ENCODE measurements around the gene RTL3. TPM values are rescaled to one million over a fixed set of nuclear protein-coding genes. Genes with fewer than 3 reads are reported as not detected.

The RTL3 gene
- polyA plus RNA-seq, 1 donor (not counting 4 experiments of a cell fraction or from before 2014, with no cell fraction given) = not detected

DNA sequence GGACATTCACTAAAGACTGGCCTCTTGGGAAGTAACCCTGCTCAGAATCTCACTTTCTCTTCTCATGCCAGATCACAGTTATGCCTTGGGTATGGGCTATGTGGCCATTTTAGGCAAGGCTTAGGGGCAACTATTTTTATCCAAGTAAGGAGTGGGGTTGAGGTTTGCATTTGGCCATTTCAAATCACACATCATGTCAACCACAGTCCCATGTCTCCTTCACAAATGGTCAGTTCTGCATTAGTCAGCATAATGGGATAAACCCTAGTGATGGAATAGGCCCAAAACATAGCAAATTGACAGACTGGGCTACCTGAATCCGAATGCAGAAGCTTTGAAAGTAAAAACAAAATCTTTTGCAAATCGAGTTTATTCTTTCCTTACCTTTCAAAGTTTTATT, 827 bp upstream of the RTL3 start:
- dilution Hi-C loops (cut with MboI; ENCODE audit: extremely low pct_ligation_motif_present, low sequenced_read_pairs) = no loop called here
- H3K79me2 ChIP-seq (ENCODE audit: control insufficient read depth, insufficient read depth, low read length) = no peaks in the 10 kb centered on the region
- H3K36me3 ChIP-seq (ENCODE audit: control insufficient read depth in 2 of 2, extremely low read depth in 1 of 2, insufficient read depth in 2 of 2, low read length in 2 of 2) = no peaks in the 10 kb centered on the region
- no peak overlapping the region for H2AFZ ChIP-seq (ENCODE audit: control insufficient read depth, low read length)
- no peak overlapping the region for H3K9ac ChIP-seq (ENCODE audit: control insufficient read depth, extremely low read depth, insufficient read depth, low read length)
- H3K4me3 ChIP-seq (ENCODE audit: control insufficient read depth in 2 of 3, extremely low read depth in 1 of 3, insufficient read depth in 2 of 3, low read depth in 1 of 3, low read length in 3 of 3) = no peak overlapping the region
- no peaks in the 10 kb centered on the region for H3K4me1 ChIP-seq (ENCODE audit: control insufficient read depth, extremely low read depth, insufficient read depth, low read length)
- no peaks in the 10 kb centered on the region for H3K9me3 ChIP-seq (ENCODE audit: control insufficient read depth, low read depth, low read length)
- H4K20me1 ChIP-seq (ENCODE audit: control insufficient read depth, extremely low read depth, insufficient read depth, low read length) = no peaks in the 10 kb centered on the region
- FAIRE-seq = no peak
- TF ChIP-seq, protein P1, sequence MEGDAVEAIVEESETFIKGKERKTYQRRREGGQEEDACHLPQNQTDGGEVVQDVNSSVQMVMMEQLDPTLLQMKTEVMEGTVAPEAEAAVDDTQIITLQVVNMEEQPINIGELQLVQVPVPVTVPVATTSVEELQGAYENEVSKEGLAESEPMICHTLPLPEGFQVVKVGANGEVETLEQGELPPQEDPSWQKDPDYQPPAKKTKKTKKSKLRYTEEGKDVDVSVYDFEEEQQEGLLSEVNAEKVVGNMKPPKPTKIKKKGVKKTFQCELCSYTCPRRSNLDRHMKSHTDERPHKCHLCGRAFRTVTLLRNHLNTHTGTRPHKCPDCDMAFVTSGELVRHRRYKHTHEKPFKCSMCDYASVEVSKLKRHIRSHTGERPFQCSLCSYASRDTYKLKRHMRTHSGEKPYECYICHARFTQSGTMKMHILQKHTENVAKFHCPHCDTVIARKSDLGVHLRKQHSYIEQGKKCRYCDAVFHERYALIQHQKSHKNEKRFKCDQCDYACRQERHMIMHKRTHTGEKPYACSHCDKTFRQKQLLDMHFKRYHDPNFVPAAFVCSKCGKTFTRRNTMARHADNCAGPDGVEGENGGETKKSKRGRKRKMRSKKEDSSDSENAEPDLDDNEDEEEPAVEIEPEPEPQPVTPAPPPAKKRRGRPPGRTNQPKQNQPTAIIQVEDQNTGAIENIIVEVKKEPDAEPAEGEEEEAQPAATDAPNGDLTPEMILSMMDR (optimal IDR thresholded peaks at IDR 0.05 in 1 of 3, IDR thresholded peaks at IDR 0.05 in 1 of 3, conservative IDR thresholded peaks at IDR 0.05 in 1 of 3; ENCODE audit: extremely low read depth in 1 of 3, insufficient read depth in 2 of 3, low read length in 3 of 3) = no peak
- no peak for TF ChIP-seq EZH2 (IDR thresholded peaks at IDR 0.05; ENCODE audit: low read length)
- no peak overlapping the region for H3K27ac ChIP-seq (ENCODE audit: control insufficient read depth, insufficient read depth, low read length)
- no peak overlapping the region for H3K4me2 ChIP-seq (ENCODE audit: control insufficient read depth, extremely low read depth, insufficient read depth, low read depth, low read length)
- no peaks in the 10 kb centered on the region for H3K9me1 ChIP-seq (ENCODE audit: control insufficient read depth, extremely low read depth, insufficient read depth, low read length)
- DNase-seq (ENCODE audit: low read depth, low spot score) = no peak
- no peaks in the 10 kb centered on the region for H3K27me3 ChIP-seq (ENCODE audit: control insufficient read depth, extremely low read depth, insufficient read depth, low read length)

DNA sequence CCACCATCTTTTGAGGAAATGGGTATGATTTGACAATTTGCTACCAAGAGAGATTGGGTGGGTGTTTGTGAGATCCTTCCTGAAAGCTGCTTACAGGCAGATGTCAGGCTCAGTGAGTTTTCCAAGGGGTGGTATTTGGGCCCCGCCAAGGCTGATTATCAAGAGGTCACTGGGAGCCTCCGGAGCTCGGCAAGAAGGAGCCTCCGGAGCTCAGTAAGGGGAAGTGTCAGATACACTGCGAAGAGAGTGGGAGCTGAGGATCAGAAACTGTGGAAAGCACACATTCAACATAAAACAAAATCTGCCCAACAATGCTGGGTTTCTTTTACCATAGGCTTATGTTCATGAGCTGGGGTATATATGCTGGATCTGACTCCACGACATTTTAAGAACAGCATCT, 714 bp downstream of the RTL3 start:
- no peaks in the 10 kb centered on the region for H3K9me1 ChIP-seq (ENCODE audit: control insufficient read depth, extremely low read depth, insufficient read depth, low read length)
- DNase-seq (ENCODE audit: low read depth, low spot score) = no peak
- no peaks in the 10 kb centered on the region for H3K36me3 ChIP-seq (ENCODE audit: control insufficient read depth in 2 of 2, extremely low read depth in 1 of 2, insufficient read depth in 2 of 2, low read length in 2 of 2)
- H3K4me1 ChIP-seq (ENCODE audit: control insufficient read depth, extremely low read depth, insufficient read depth, low read length) = peaks cover 5% of the 10 kb centered on the region
- no peak overlapping the region for H3K27ac ChIP-seq (ENCODE audit: control insufficient read depth, insufficient read depth, low read length)
- no peaks in the 10 kb centered on the region for H3K9me3 ChIP-seq (ENCODE audit: control insufficient read depth, low read depth, low read length)
- H3K9ac ChIP-seq (ENCODE audit: control insufficient read depth, extremely low read depth, insufficient read depth, low read length) = no peak overlapping the region
- H2AFZ ChIP-seq (ENCODE audit: control insufficient read depth, low read length) = no peak overlapping the region
- TF ChIP-seq EZH2 (IDR thresholded peaks at IDR 0.05; ENCODE audit: low read length) = no peak
- TF ChIP-seq, protein P1 (optimal IDR thresholded peaks at IDR 0.05 in 1 of 3, IDR thresholded peaks at IDR 0.05 in 1 of 3, conservative IDR thresholded peaks at IDR 0.05 in 1 of 3; ENCODE audit: extremely low read depth in 1 of 3, insufficient read depth in 2 of 3, low read length in 3 of 3) = no peak
- H3K27me3 ChIP-seq (ENCODE audit: control insufficient read depth, extremely low read depth, insufficient read depth, low read length) = no peaks in the 10 kb centered on the region
- H4K20me1 ChIP-seq (ENCODE audit: control insufficient read depth, extremely low read depth, insufficient read depth, low read length) = no peaks in the 10 kb centered on the region
- dilution Hi-C loops (cut with MboI; ENCODE audit: extremely low pct_ligation_motif_present, low sequenced_read_pairs) = no loop called here
- no peak overlapping the region for H3K4me3 ChIP-seq (ENCODE audit: control insufficient read depth in 2 of 3, extremely low read depth in 1 of 3, insufficient read depth in 2 of 3, low read depth in 1 of 3, low read length in 3 of 3)
- no peak overlapping the region for H3K4me2 ChIP-seq (ENCODE audit: control insufficient read depth, extremely low read depth, insufficient read depth, low read depth, low read length)
- no peaks in the 10 kb centered on the region for H3K79me2 ChIP-seq (ENCODE audit: control insufficient read depth, insufficient read depth, low read length)
- FAIRE-seq = no peak
